ENCODE results near the gene PLXND1. TPM values are rescaled to one million over a fixed set of nuclear protein-coding genes. Genes with fewer than 3 reads are reported as not detected.

PLXND1 gene
- total RNA-seq, 4 donors from 2014 or later = 45.0 to 77.9 (median 61.5) TPM

DNA sequence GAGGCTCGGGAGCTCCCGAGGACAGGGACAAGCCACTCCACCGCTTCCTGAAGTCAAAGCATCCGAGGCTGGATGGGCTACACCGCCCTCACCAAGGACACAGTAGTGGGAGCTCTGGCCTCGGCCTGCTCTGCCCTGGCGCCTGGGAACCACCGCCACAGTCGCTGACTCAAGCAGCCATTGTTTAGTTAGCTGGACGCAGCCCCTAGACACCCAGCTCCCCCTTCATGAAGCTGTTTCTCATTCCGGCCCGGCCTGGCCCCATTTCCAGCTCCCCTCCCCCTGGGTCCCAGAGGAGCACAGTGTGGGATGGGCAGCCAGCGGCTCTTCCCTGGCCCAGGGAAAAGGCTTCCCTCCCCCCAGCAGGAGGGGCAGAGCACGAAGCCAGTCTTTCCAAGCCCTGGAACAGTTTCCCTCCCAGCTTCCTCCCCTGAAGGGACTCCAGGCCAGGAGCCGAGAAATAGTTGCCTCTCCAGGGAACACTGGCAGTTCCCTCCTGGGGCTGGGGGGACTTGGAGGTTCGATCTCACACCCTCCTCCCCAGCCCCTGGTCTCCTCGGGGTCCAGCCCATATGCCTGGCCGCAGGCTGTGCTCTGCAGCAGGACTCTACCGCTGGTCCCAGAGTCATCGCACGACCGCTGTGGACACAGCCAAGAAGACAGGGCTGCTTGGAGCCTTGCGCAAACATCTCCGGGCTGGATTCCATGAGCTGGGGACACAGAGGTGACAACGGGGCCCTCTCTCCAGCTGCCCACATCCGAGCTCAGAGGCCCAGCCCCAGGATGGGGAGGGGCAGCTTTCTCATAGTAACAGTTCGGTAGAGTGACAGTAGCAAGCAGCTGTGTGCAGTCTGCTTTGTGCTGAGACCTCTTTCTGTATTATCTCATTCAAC is 10.0 kb downstream of the PLXND1 start:
- peak in 1 of 2 donors; percentile 21 for TF ChIP-seq POLR2A (IDR thresholded peaks at IDR 0.05)
- TF ChIP-seq, protein P1, sequence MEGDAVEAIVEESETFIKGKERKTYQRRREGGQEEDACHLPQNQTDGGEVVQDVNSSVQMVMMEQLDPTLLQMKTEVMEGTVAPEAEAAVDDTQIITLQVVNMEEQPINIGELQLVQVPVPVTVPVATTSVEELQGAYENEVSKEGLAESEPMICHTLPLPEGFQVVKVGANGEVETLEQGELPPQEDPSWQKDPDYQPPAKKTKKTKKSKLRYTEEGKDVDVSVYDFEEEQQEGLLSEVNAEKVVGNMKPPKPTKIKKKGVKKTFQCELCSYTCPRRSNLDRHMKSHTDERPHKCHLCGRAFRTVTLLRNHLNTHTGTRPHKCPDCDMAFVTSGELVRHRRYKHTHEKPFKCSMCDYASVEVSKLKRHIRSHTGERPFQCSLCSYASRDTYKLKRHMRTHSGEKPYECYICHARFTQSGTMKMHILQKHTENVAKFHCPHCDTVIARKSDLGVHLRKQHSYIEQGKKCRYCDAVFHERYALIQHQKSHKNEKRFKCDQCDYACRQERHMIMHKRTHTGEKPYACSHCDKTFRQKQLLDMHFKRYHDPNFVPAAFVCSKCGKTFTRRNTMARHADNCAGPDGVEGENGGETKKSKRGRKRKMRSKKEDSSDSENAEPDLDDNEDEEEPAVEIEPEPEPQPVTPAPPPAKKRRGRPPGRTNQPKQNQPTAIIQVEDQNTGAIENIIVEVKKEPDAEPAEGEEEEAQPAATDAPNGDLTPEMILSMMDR (IDR thresholded peaks at IDR 0.05) = peak in 1 of 4 experiments; percentile 8
- peak; percentile 34 for TF ChIP-seq POLR2AphosphoS5 (IDR thresholded peaks at IDR 0.05)
- TF ChIP-seq EP300 (IDR thresholded peaks at IDR 0.05) = no peak
- H3K4me3 ChIP-seq = peak overlapping the region in 1 of 2 donors; percentile 30
- ATAC-seq = peak; percentile 77
- peak overlapping the region in 3 of 4 donors; percentile 79 to 88 (median 84) for H3K27ac ChIP-seq
- no peaks in the 10 kb centered on the region for H3K27me3 ChIP-seq
- peaks cover 0 to 100% (median 72%) of the 10 kb centered on the region in 3 donors for H3K4me1 ChIP-seq
- H3K9me3 ChIP-seq = no peaks in the 10 kb centered on the region
- 0% methylated on average over 4 of the region's 27 CpGs; no CpG with 5 or more reads in 1 of the 2 donors for WGBS, 2 donors (ENCODE audit: low coverage in 1 of 2)
- no peaks in the 10 kb centered on the region for H3K36me3 ChIP-seq

DNA sequence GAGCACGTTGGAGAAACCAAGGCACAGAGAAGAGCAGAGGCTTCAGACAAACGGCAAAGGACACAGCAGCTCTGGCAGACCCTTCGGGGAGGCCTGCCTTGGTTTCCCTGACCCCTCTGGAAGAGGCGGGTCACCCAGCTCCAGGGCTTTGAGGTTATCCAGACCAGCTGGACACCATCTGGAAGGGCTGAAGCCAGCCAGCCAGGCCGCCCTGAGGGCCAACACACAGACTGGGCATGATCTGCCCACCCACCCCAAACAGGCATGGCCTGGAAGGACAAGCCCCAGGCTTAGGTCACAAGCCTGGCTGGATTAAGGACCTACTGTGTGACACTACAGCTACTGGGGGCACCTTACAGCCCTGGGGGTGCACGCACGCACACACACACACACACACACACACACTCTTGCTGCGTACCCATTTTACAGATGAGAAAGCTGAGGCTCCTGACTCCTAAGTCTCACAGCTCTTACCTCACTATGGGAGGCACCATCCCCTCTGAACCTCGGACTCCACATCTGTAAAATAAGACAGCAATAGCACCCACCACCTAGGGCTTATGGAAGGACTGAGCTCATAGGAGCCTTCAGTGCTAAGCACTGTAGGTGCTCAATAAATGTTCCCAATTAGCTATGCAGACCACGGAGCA is 10.8 kb downstream of the PLXND1 start:
- Histone ChIP-seq H3K4me3 (peak overlapping the region in 1 of 2 donors; percentile 30), H3K36me3 (no peaks in the 10 kb centered on the region), H3K27me3 (no peaks in the 10 kb centered on the region), H3K9me3 (no peaks in the 10 kb centered on the region), H3K27ac (peak overlapping the region in 3 of 4 donors; percentile 79 to 88 (median 84)), H3K4me1 (peaks cover 0 to 100% (median 73%) of the 10 kb centered on the region in 3 donors)
- 70% methylated on average over 2 of the region's 10 CpGs; no CpG with 5 or more reads in 1 of the 2 donors for WGBS, 2 donors (ENCODE audit: low coverage in 1 of 2)
- ATAC-seq = no peak
- TF ChIP-seq EP300 (IDR thresholded peaks at IDR 0.05) (no peak), POLR2A (IDR thresholded peaks at IDR 0.05) (no peak), POLR2AphosphoS5 (IDR thresholded peaks at IDR 0.05) (no peak)
- TF ChIP-seq, protein P1 (IDR thresholded peaks at IDR 0.05) = no peak

DNA sequence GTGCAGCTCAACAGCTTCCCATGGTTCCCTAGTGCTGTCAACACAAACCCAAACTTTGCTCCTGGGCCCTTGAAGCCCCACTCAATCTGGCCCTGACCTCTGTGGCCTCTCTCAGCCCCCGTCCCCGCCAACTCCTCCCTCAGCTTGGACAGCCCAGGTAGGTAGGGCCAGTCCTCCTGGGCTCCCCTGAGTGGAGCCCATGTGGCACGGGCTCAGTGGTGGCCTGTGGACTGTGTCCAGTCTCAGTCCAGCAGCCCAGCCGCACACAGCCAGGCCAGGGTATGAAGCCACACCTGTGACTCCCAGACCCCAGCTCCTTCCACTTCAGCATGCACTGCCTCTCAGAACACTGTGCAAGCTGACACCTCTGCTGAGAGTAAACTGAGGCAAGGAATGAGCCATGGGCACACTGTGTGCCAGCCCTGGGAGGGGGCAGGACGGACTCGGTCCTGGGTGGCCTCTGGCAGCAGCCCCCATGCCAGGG is 11.5 kb downstream of the PLXND1 start:
- no peak for TF ChIP-seq POLR2AphosphoS5 (IDR thresholded peaks at IDR 0.05)
- TF ChIP-seq, protein P1 (IDR thresholded peaks at IDR 0.05) = no peak
- no peak for TF ChIP-seq EP300 (IDR thresholded peaks at IDR 0.05)
- TF ChIP-seq POLR2A (IDR thresholded peaks at IDR 0.05) = no peak
- no CpG with 5 or more reads among the region's 6 CpGs for WGBS, 2 donors (ENCODE audit: low coverage in 1 of 2)

DNA sequence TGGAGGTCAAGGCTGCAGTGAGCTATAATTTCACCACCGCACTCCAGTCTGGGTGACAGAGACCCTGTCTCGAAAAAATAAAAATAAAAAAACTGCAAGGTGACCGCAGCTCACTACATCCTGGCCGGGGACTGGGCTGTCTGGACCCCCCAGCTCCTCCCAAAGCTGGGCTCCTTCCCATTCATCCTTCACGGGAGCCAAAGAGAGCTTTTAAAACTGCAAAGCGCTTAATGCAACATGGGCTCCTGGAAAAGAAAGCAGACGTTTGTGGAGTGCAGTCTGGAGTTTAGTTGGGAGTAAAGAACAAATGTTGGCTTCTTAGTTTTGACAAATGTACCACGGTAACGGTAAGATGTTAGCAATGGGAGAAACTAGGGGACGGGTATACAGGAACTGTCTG is 12.1 kb downstream of the PLXND1 start:
- peaks cover 0 to 100% (median 78%) of the 10 kb centered on the region in 3 donors for H3K4me1 ChIP-seq
- no peak overlapping the region for H3K4me3 ChIP-seq

More for the DNA sequence above, 11.5 kb downstream of the PLXND1 start:
- H3K27me3 ChIP-seq = no peaks in the 10 kb centered on the region
- peaks cover 0 to 100% (median 76%) of the 10 kb centered on the region in 3 donors for H3K4me1 ChIP-seq
- H3K27ac ChIP-seq = peak overlapping the region in 3 of 4 donors; percentile 79 to 88 (median 84)
- no peaks in the 10 kb centered on the region for H3K36me3 ChIP-seq
- H3K4me3 ChIP-seq = no peak overlapping the region
- H3K9me3 ChIP-seq = no peaks in the 10 kb centered on the region
- ATAC-seq = no peak

More for the DNA sequence above, 12.1 kb downstream of the PLXND1 start:
- WGBS, 2 donors (ENCODE audit: low coverage in 1 of 2) = 28 to 82% methylated on average over 6 to 9 of the region's 10 CpGs
- Histone ChIP-seq H3K27me3 (no peaks in the 10 kb centered on the region), H3K9me3 (no peaks in the 10 kb centered on the region), H3K27ac (peak overlapping the region in 3 of 4 donors; percentile 76 to 84 (median 79)), H3K36me3 (no peaks in the 10 kb centered on the region)
- ATAC-seq = no peak
- no peak for TF ChIP-seq POLR2A (IDR thresholded peaks at IDR 0.05)
- TF ChIP-seq, protein P1 (IDR thresholded peaks at IDR 0.05) = no peak
- no peak for TF ChIP-seq POLR2AphosphoS5 (IDR thresholded peaks at IDR 0.05)
- TF ChIP-seq EP300 (IDR thresholded peaks at IDR 0.05) = no peak
